PC-3 (cell line): Measurements from ENCODE around the gene PTP4A1. TPM values are rescaled to one million over a fixed set of nuclear protein-coding genes. Genes with fewer than 3 reads are reported as not detected.

Experiments
- ATAC-seq: fragments of 200-7000 bp; cut with Tn5 transposase; 2 replicates; pipeline ENCODE4 v1.9.1; 2020; ENCODE audit warnings: mild to moderate bottlenecking, moderate library complexity
- BruUV-seq: library from RNA; stranded (reverse); fragments of 400-500 nt; replicated peaks from 2 replicates; lab custom pipeline; 2021; lab: Mats Ljungman, UMichigan
- CTCF ChIA-PET: fragments of 300-600 bp; sonication (Branson Sonifier 250); formaldehyde crosslinking; loops from one replicate; lab custom pipeline; 2022; ENCODE audit warnings: antibody characterized with exemption; lab: Charles Lee
- POLR2A ChIA-PET: fragments of 300-600 bp; sonication (Branson Sonifier 250); formaldehyde crosslinking; loops from one replicate; lab custom pipeline; 2022; ENCODE audit warnings: antibody characterized with exemption; ENCODE audit not compliant: unreplicated experiment; lab: Charles Lee
- DNase-seq: peaks from one replicate; pipeline ENCODE4 v3.0.0-alpha.2; 2015
- H2AFZ ChIP-seq: fragments of 300-600 bp; sonication (generic); 2 replicates; pipeline ENCODE4 v1.6.0; 2016; ENCODE audit warnings: antibody characterized with exemption, low read length
- H3F3A ChIP-seq: fragments of 300-600 bp; sonication (generic); one replicate; pipeline ENCODE4 v1.6.0; 2017; ENCODE audit warnings: antibody characterized with exemption, low read length, control low read depth, mild to moderate bottlenecking; ENCODE audit not compliant: unreplicated experiment
- H3K27ac ChIP-seq: fragments of 300-600 bp; sonication (generic); 2 replicates; pipeline ENCODE4 v1.5.1; 2016; ENCODE audit warnings: mild to moderate bottlenecking, low read length
- H3K27me3 ChIP-seq: fragments of 300-600 bp; sonication (generic); 2 replicates; pipeline ENCODE4 v1.6.1; 2016; ENCODE audit warnings: low read length, mixed read lengths
- H3K36me3 ChIP-seq: fragments of 300-600 bp; sonication (generic); 2 replicates; pipeline ENCODE4 v1.6.1; 2016; ENCODE audit warnings: low read depth, mixed run types, low read length, mixed read lengths
- H3K4me1 ChIP-seq: fragments of 300-600 bp; sonication (generic); 2 replicates; pipeline ENCODE4 v1.5.1; 2016; ENCODE audit warnings: low read length; ENCODE audit not compliant: insufficient read depth
- H3K4me2 ChIP-seq: fragments of 300-600 bp; sonication (generic); 2 replicates; pipeline ENCODE4 v1.6.0; 2016; ENCODE audit warnings: low read length
- H3K4me3 ChIP-seq: fragments of 300-600 bp; sonication (generic); 2 replicates; pipeline ENCODE4 v1.5.1; 2016; ENCODE audit warnings: mild to moderate bottlenecking, low read length, mixed read lengths
- H3K79me2 ChIP-seq: fragments of 300-600 bp; sonication (generic); 2 replicates; pipeline ENCODE4 v1.6.1; 2017; ENCODE audit warnings: low read length, mixed read lengths
- H3K9ac ChIP-seq: fragments of 300-600 bp; sonication (generic); 2 replicates; pipeline ENCODE4 v1.6.0; 2016; ENCODE audit warnings: mild to moderate bottlenecking, low read length
- H3K9me2 ChIP-seq: fragments of 300-600 bp; sonication (generic); replicated peaks from 2 replicates; pipeline ENCODE4 v1.6.1; 2016; ENCODE audit warnings: mixed run types, low read length, mixed read lengths
- H3K9me3 ChIP-seq: fragments of 300-600 bp; sonication (generic); 2 replicates; pipeline ENCODE4 v1.6.1; 2016; ENCODE audit warnings: low read length, mixed read lengths
- H4K20me1 ChIP-seq: fragments of 300-600 bp; sonication (generic); 2 replicates; pipeline ENCODE4 v1.6.1; 2016; ENCODE audit warnings: low read length, mixed read lengths
- CTCF ChIP-seq: fragments of 300-600 bp; sonication (generic); conservative IDR thresholded peaks from 2 replicates; pipeline ENCODE4 v1.5.1; 2017; ENCODE audit warnings: antibody characterized with exemption, low read depth, mild to moderate bottlenecking, low read length
- EZH2 ChIP-seq: fragments of 300-600 bp; sonication (generic); IDR thresholded peaks from one replicate; pipeline ENCODE4 v1.6.1; 2017; ENCODE audit warnings: antibody characterized with exemption, mild to moderate bottlenecking, low read length; ENCODE audit not compliant: unreplicated experiment
- EZH2phosphoT487 ChIP-seq: fragments of 300-600 bp; sonication (generic); IDR thresholded peaks from 2 replicates; pipeline ENCODE4 v1.6.1; 2018; ENCODE audit warnings: mild to moderate bottlenecking, antibody characterized with exemption, low read length, borderline replicate concordance
- intact Hi-C: fragments of 100-400 bp; cut with micrococcal nuclease; formaldehyde crosslinking; loops from 2 replicates; pipeline ENCODE4 v1.9.0; 2023
- total RNA-seq: library from RNA; depleted of rRNA; stranded (reverse); fragments of >200 nt; gene quantifications from 2 replicates; pipeline ENCODE4 v1.2.3, GENCODE V29; 2014

The PTP4A1 gene
- total RNA-seq, 1 experiment from 2014 or later: 29.9 TPM

DNA sequence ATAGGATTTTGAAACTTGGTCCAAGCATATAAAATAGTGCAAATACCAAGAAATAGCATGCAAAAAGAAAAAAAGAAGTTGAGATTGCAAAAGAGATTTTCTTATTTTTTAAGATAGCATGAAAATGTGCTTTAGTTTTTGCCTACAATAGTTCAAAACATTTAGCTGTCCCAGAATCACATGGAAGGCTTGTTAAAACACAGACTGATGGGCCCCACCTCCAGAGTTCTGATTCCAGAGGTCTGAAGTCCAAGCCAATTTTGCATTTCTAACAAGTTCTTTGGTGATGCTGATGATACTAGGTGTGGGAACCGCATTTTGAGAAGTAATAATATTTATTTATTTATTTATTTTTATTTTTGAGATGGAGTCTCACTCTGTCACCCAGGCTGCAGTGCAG is 33.7 kb upstream of the PTP4A1 start:
- Histone ChIP-seq H3K36me3 (no peaks in the 10 kb centered on the region), H3K4me3 (no peak overlapping the region), H4K20me1 (no peaks in the 10 kb centered on the region), H3K79me2 (no peaks in the 10 kb centered on the region), H3K4me2 (no peak overlapping the region), H3K9me3 (no peaks in the 10 kb centered on the region), H3K9me2 (no peaks in the 10 kb centered on the region), H3F3A (no peaks in the 10 kb centered on the region), H3K9ac (no peak overlapping the region), H3K4me1 (no peaks in the 10 kb centered on the region), H3K27me3 (no peaks in the 10 kb centered on the region), H2AFZ (no peak overlapping the region), H3K27ac (no peak overlapping the region)
- ChIA-PET POLR2A (no interaction called here), CTCF (no interaction called here)
- BruUV-seq: no TSS peak
- intact Hi-C loops: no loop called here
- no peak for DNase-seq
- TF ChIP-seq CTCF (no peak), EZH2 (no peak), EZH2phosphoT487 (no peak)
- ATAC-seq: no peak

DNA sequence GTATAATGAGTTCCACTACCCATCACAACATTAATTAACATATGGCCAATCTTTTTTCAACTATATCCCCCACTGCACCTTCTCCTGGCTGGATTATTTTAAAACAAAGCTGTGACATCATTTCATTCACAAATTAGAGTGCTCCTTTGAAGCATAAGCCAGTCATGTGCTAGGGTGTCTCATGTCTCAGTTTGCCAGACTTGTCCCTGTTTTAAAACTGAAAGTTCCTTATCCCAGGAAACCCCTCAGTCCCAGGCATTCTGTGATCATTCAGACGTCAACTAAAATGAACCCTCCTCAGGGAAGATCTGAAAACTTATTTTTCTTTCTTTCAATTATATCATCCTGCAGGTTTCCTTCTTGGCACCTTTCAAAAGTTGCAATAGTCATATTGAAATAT is 29.3 kb upstream of the PTP4A1 start:
- no TSS peak for BruUV-seq

DNA sequence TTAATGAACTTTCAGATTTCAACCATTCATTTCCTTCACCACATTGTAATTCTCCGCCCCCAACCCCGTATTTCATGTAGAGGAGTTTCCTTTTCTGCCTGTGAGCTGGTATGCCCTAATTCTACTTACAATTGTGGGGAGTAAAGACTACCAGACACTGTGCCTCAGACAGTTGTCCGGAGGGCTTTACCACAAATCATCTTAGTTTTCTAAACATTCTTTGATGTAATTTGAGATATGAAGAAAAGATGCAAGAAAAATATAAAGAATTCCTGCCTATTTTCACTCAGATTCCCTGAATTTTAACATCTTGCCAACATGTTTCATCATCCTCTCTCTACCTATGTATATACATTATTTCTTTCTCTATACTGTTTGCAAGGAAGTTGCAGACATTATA is 28.3 kb upstream of the PTP4A1 start:
- no peaks in the 10 kb centered on the region for H3K9me2 ChIP-seq
- H3K27me3 ChIP-seq: no peaks in the 10 kb centered on the region
- no peak overlapping the region for H3K27ac ChIP-seq
- no peaks in the 10 kb centered on the region for H3K79me2 ChIP-seq
- ChIA-PET POLR2A (no interaction called here), CTCF (no interaction called here)
- H3F3A ChIP-seq: no peaks in the 10 kb centered on the region
- ATAC-seq (no peak), DNase-seq (no peak)
- H3K4me3 ChIP-seq: no peak overlapping the region
- intact Hi-C loops: no loop called here
- no peaks in the 10 kb centered on the region for H4K20me1 ChIP-seq
- no peak overlapping the region for H2AFZ ChIP-seq
- no peaks in the 10 kb centered on the region for H3K9me3 ChIP-seq
- BruUV-seq: no TSS peak
- H3K36me3 ChIP-seq: no peaks in the 10 kb centered on the region
- no peak overlapping the region for H3K9ac ChIP-seq
- TF ChIP-seq EZH2: no peak
- TF ChIP-seq CTCF: no peak
- TF ChIP-seq EZH2phosphoT487: no peak
- no peak overlapping the region for H3K4me2 ChIP-seq
- H3K4me1 ChIP-seq: no peaks in the 10 kb centered on the region

More for the DNA sequence above, 29.3 kb upstream of the PTP4A1 start:
- Histone ChIP-seq H4K20me1 (no peaks in the 10 kb centered on the region), H3K9ac (no peak overlapping the region), H3F3A (no peaks in the 10 kb centered on the region), H3K27ac (no peak overlapping the region), H3K4me1 (no peaks in the 10 kb centered on the region), H3K9me2 (no peaks in the 10 kb centered on the region), H3K27me3 (no peaks in the 10 kb centered on the region), H2AFZ (no peak overlapping the region), H3K4me2 (no peak overlapping the region), H3K4me3 (no peak overlapping the region), H3K9me3 (no peaks in the 10 kb centered on the region), H3K36me3 (no peaks in the 10 kb centered on the region), H3K79me2 (no peaks in the 10 kb centered on the region)
- DNase-seq (no peak), ATAC-seq (no peak)
- POLR2A ChIA-PET: no interaction called here
- TF ChIP-seq EZH2 (no peak), EZH2phosphoT487 (no peak), CTCF (no peak)
- CTCF ChIA-PET: no interaction called here
- intact Hi-C loops: no loop called here
